ENCODE data around the gene TMEM37. TPM values are rescaled to one million over a fixed set of nuclear protein-coding genes. Genes with fewer than 3 reads are reported as not detected.

TMEM37 gene
- total RNA-seq, 1 donor from 2014 or later, result 11.4 TPM

DNA sequence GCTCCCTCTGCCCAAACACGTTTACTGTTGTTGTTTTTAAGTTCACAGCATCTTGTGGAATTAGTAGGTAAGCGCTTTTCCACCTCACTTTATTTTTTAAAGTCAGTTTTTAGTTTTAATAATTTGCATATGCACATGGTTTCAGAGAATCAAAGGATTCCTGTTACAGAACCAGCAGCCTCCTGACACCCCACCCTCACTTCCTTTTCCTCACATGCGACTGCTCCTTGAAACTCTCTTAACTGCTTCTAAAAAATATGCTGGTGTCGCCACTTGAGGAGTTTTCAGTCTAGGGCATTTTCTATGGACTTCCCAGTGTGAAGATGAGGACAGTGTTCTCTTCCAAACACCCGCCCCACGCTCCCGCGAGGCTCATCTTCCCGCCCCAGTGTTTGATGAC is 14.4 kb downstream of the TMEM37 start:
- peaks cover 21% of the 10 kb centered on the region for H3K4me1 Mint-ChIP-seq (ENCODE audit: unreplicated experiment)
- H3K27ac Mint-ChIP-seq (ENCODE audit: unreplicated experiment), result no peak overlapping the region
- TF ChIP-seq, protein P1, sequence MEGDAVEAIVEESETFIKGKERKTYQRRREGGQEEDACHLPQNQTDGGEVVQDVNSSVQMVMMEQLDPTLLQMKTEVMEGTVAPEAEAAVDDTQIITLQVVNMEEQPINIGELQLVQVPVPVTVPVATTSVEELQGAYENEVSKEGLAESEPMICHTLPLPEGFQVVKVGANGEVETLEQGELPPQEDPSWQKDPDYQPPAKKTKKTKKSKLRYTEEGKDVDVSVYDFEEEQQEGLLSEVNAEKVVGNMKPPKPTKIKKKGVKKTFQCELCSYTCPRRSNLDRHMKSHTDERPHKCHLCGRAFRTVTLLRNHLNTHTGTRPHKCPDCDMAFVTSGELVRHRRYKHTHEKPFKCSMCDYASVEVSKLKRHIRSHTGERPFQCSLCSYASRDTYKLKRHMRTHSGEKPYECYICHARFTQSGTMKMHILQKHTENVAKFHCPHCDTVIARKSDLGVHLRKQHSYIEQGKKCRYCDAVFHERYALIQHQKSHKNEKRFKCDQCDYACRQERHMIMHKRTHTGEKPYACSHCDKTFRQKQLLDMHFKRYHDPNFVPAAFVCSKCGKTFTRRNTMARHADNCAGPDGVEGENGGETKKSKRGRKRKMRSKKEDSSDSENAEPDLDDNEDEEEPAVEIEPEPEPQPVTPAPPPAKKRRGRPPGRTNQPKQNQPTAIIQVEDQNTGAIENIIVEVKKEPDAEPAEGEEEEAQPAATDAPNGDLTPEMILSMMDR (IDR thresholded peaks at IDR 0.05; ENCODE audit: unreplicated experiment), result no peak
- H3K36me3 Mint-ChIP-seq (ENCODE audit: low read depth, unreplicated experiment), result no peaks in the 10 kb centered on the region
- no peaks in the 10 kb centered on the region for H3K9me3 Mint-ChIP-seq (ENCODE audit: unreplicated experiment)
- no peaks in the 10 kb centered on the region for H3K27me3 Mint-ChIP-seq (ENCODE audit: unreplicated experiment)
- H3K4me3 Mint-ChIP-seq (ENCODE audit: unreplicated experiment), result no peak overlapping the region
- DNase-seq (ENCODE audit: low spot score), result no peak

DNA sequence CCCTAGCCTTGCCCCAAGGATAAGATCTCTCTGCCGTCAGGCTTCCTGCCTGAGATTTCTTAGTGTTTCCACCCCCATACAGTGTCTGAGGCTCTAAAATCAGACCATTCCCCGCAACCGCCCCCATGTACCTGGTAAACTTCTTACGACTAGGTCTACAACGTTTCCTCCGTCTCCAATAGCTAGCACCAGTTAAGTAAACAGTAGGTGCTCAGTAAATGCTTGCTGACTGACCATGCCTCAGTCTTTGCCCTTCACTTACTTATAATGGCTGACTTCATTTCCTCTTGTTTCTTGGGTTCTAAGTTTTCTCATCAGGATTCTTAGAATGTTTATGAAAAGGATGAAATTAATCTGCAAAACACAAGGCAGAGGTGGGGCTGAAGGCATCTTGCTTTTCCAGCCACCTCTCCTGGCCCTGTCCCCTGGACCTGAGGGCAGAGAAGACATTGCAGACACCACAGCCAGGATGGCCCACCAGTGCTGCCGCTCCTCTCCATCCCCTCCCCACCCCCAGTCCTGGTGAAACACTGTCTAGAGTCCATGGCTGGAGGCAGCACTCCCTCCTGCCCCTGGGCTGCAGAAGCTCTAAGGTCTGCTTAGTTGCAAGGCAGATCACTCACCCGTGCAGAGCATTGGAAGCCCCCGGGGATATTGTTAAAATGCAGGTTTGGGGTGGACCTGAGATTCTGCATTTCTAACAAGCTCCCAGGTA is 16.9 kb downstream of the TMEM37 start:
- H3K9me3 Mint-ChIP-seq (ENCODE audit: unreplicated experiment), result no peaks in the 10 kb centered on the region
- no peaks in the 10 kb centered on the region for H3K36me3 Mint-ChIP-seq (ENCODE audit: low read depth, unreplicated experiment)
- peaks cover 2% of the 10 kb centered on the region for H3K27me3 Mint-ChIP-seq (ENCODE audit: unreplicated experiment)
- peaks cover 27% of the 10 kb centered on the region for H3K4me1 Mint-ChIP-seq (ENCODE audit: unreplicated experiment)
- no peak overlapping the region for H3K4me3 Mint-ChIP-seq (ENCODE audit: unreplicated experiment)
- TF ChIP-seq, protein P1 (IDR thresholded peaks at IDR 0.05; ENCODE audit: unreplicated experiment), result no peak
- no peak overlapping the region for H3K27ac Mint-ChIP-seq (ENCODE audit: unreplicated experiment)
- DNase-seq (ENCODE audit: low spot score), result no peak

DNA sequence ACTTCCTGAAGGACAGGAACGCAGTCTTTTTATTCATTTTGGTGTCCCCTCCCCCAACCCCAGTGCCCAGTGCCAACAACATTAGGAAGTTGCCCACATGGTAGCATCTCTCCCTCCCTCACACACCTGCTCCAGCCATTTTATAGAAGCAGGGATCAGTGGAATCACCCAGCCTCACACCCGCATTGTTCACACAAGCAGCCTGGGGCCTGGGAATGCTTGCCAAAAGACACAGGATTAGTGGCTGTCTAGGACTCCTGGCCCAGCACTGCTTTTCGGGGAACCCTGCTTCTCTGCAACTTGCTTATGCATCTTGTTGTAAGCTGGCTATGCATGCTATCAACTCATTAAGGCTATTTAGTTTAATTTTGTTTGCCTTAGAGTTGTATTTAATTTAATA is 17.9 kb downstream of the TMEM37 start:
- no peak for DNase-seq (ENCODE audit: low spot score)
- Mint-ChIP-seq H3K4me3 (ENCODE audit: unreplicated experiment) (no peak overlapping the region), H3K27ac (ENCODE audit: unreplicated experiment) (no peak overlapping the region), H3K36me3 (ENCODE audit: low read depth, unreplicated experiment) (no peaks in the 10 kb centered on the region), H3K27me3 (ENCODE audit: unreplicated experiment) (peaks cover 2% of the 10 kb centered on the region), H3K4me1 (ENCODE audit: unreplicated experiment) (peaks cover 30% of the 10 kb centered on the region), H3K9me3 (ENCODE audit: unreplicated experiment) (no peaks in the 10 kb centered on the region)
- TF ChIP-seq, protein P1 (IDR thresholded peaks at IDR 0.05; ENCODE audit: unreplicated experiment), result no peak

DNA sequence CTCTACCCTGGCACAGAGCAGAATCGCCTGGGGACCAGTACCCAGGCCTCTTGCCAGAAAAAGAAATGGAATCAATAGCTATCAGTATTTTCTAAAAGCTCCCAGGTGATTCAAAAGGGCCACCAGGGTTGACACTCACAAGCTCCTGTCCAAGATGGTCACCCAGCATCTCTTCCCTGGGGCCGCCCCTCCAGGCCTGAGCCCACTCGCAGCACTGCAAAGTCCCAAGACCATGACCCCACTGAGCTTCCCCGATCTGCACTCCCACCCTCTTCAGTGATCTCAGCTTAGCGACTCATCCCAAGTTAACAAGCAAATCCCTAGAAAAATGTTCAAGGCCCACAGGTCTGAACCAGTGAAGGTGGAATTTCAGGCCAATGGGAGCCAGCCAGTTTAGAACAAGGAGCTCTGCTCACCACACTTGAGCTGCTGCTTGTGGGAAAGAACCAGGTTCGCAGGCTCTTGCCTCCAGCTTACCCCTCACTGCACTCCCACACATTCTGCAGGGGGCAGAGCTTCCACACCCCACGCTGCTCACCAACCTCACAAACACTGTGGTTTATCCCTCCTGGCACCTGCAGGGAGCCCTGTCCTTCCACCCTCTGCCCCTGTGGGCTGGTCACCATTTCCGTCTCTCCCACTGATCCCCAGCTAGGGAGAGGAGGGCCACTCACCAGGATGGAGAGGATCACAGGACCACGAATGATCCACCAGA is 19.8 kb downstream of the TMEM37 start:
- Mint-ChIP-seq H3K27me3 (ENCODE audit: unreplicated experiment) (peaks cover 5% of the 10 kb centered on the region), H3K4me3 (ENCODE audit: unreplicated experiment) (no peak overlapping the region), H3K4me1 (ENCODE audit: unreplicated experiment) (peaks cover 36% of the 10 kb centered on the region), H3K36me3 (ENCODE audit: low read depth, unreplicated experiment) (no peaks in the 10 kb centered on the region), H3K9me3 (ENCODE audit: unreplicated experiment) (no peaks in the 10 kb centered on the region), H3K27ac (ENCODE audit: unreplicated experiment) (no peak overlapping the region)
- DNase-seq (ENCODE audit: low spot score), result no peak
- TF ChIP-seq, protein P1 (IDR thresholded peaks at IDR 0.05; ENCODE audit: unreplicated experiment), result no peak

Measured in endothelial cell (in vitro differentiated cells).